ENCODE results near the gene PTPRN2. TPM values are rescaled to one million over a fixed set of nuclear protein-coding genes. Genes with fewer than 3 reads are reported as not detected.

Gene PTPRN2
- total and polyA plus RNA-seq, 9 of the 15 experiments (the other 6 are each of a cell fraction or from before 2014, with no cell fraction given) = not detected

GRCh38 chr7:158448430-158449100 is 139.1 kb downstream of the PTPRN2 start:
- CTCF ChIA-PET (ENCODE audit: low intra/inter-chr PET ratio) = no interaction called here
- no peak overlapping the region for H3K4me3 ChIP-seq
- H3K36me3 ChIP-seq (ENCODE audit: control insufficient read depth, insufficient read depth, low read length) = no peaks in the 10 kb centered on the region
- FAIRE-seq (no peak), DNase-seq (ENCODE audit: extremely low read depth in 1 of 4, low spot score in 3 of 4) (no peak), ATAC-seq (no peak)
- intact Hi-C loops (cut with micrococcal nuclease) (no loop called here), in situ Hi-C loops (cut with MboI) (no loop called here)
- no peak overlapping the region for H3K4me2 ChIP-seq (ENCODE audit: insufficient read depth, low read length)
- H3K79me2 ChIP-seq (ENCODE audit: control insufficient read depth, insufficient read depth, low read length) = no peaks in the 10 kb centered on the region
- POLR2A ChIA-PET = interaction anchor here (0.5 kb wide), 1 partner anchor 492 kb away, joined by 4 read pairs; no protein-coding TSS in a partner anchor
- H3K4me1 ChIP-seq (replicated peaks in 1 of 2; ENCODE audit: control insufficient read depth in 2 of 2, insufficient read depth in 2 of 2, low read length in 2 of 2) = peaks cover 0 to 9% of the 10 kb centered on the region in 2 experiments; a peak in 1 of 5 replicates
- peaks cover 54 to 90% of the 10 kb centered on the region in 2 experiments; a peak in 4 of 5 replicates for H3K27me3 ChIP-seq (ENCODE audit: control insufficient read depth in 2 of 2, insufficient read depth in 2 of 2, low read length in 2 of 2)
- no peaks in the 10 kb centered on the region for H4K20me1 ChIP-seq (replicated peaks; ENCODE audit: control insufficient read depth, insufficient read depth, low read length)
- 1% methylated on average over 16 of the region's 16 CpGs for WGBS (ENCODE audit: insufficient coverage, low coverage, missing lambda C conversion rate)
- H3K9ac ChIP-seq (ENCODE audit: insufficient read depth in 1 of 2, low read depth in 2 of 2, low read length in 2 of 2) = no peak overlapping the region
- no peak overlapping the region for H2AFZ ChIP-seq (ENCODE audit: low read depth, low read length)
- no peaks in the 10 kb centered on the region for H3K9me3 ChIP-seq (replicated peaks; ENCODE audit: control insufficient read depth, insufficient read depth, low read depth, low read length)
- H3K9me1 ChIP-seq (ENCODE audit: control insufficient read depth, insufficient read depth, low read length) = no peaks in the 10 kb centered on the region
- no TSS peak for BruUV-seq (replicated peaks)
- peak; percentile 8 for TF ChIP-seq PCBP1 (IDR thresholded peaks at IDR 0.05; ENCODE audit: low read depth, low read length, poor library complexity, severe bottlenecking)
- TF ChIP-seq CEBPB (tag; IDR thresholded peaks at IDR 0.05) = no peak
- TF ChIP-seq USF2 (CRISPR knock-in tag; IDR thresholded peaks at IDR 0.05) = no peak
- no peak for TF ChIP-seq RFX7 (CRISPR knock-in tag; IDR thresholded peaks at IDR 0.05)
- H3K27ac ChIP-seq (ENCODE audit: extremely low read depth, low read depth, low read length) = no peak overlapping the region
